ENCODE data around the gene FBXO44.

Gene FBXO44

DNA sequence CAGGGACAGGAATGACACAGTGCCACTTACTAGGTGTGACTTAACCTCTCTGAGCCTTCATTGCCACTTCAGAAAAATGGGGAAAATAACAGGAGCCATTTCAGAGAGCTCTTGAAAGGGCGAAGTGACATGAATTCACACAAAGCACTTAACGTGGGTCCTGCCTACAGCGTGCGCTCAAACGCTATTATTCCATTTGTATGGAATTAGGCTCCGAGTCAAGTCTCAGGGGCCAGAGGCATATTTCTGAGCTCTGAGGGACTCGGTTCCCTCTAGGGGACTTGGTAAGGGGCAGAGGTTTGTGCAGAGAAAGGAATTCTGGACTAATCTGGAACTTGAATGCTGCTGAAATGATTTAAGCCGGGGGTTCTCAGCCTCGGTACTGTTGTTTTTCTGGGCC is 50.9 kb downstream of the FBXO44 start:
- Histone ChIP-seq H3K36me3 (ENCODE audit: control insufficient read depth in 2 of 2, insufficient read depth in 1 of 2, low read length in 2 of 2) (no peaks in the 10 kb centered on the region), H3K4me3 (ENCODE audit: low read depth, low read length) (no peak overlapping the region), H3K27ac (ENCODE audit: extremely low read depth, low read depth, low read length) (no peak overlapping the region), H3K4me1 (ENCODE audit: control insufficient read depth, insufficient read depth, low read length) (peaks cover 4% of the 10 kb centered on the region; the same call in 1 of the 2 replicates), H3K9me3 (ENCODE audit: control insufficient read depth, insufficient read depth, low read depth, low read length) (no peaks in the 10 kb centered on the region)
- ChIA-PET POLR2A (interaction anchor here (0.5 kb wide), 1 partner anchor 131 kb away, joined by 3 read pairs; no protein-coding TSS in a partner anchor), CTCF (interaction anchor here (0.6 to 1.4 kb wide), 3 partner anchors 14 to 41 kb away, joined by 3 to 9 read pairs (median 4); no protein-coding TSS in a partner anchor)
- TF ChIP-seq ZNF670 (tag by site-specific recombination; IDR thresholded peaks at IDR 0.05; ENCODE audit: low read depth) (no peak), OSR2 (tag by site-specific recombination; IDR thresholded peaks at IDR 0.05) (no peak), ZBTB7A (tag by site-specific recombination; IDR thresholded peaks at IDR 0.05; ENCODE audit: low read depth) (no peak), ZNF777 (tag by site-specific recombination; IDR thresholded peaks at IDR 0.05; ENCODE audit: borderline replicate concordance) (no peak), REST (tag by site-specific recombination; IDR thresholded peaks at IDR 0.05) (no peak), ZNF555 (tag by site-specific recombination; conservative IDR thresholded peaks at IDR 0.05) (no peak), ZNF221 (tag by site-specific recombination; IDR thresholded peaks at IDR 0.05; ENCODE audit: borderline replicate concordance) (no peak), ZNF416 (tag by site-specific recombination; IDR thresholded peaks at IDR 0.05) (no peak), ZNF169 (tag by site-specific recombination; IDR thresholded peaks at IDR 0.05) (no peak), KLF1 (tag by site-specific recombination; IDR thresholded peaks at IDR 0.05) (no peak), KLF8 (tag by site-specific recombination; IDR thresholded peaks at IDR 0.05) (no peak), FEZF1 (tag by site-specific recombination; IDR thresholded peaks at IDR 0.05) (no peak), ZBTB8A (tag by site-specific recombination; IDR thresholded peaks at IDR 0.05) (no peak)
- TF ChIP-seq, protein P1, sequence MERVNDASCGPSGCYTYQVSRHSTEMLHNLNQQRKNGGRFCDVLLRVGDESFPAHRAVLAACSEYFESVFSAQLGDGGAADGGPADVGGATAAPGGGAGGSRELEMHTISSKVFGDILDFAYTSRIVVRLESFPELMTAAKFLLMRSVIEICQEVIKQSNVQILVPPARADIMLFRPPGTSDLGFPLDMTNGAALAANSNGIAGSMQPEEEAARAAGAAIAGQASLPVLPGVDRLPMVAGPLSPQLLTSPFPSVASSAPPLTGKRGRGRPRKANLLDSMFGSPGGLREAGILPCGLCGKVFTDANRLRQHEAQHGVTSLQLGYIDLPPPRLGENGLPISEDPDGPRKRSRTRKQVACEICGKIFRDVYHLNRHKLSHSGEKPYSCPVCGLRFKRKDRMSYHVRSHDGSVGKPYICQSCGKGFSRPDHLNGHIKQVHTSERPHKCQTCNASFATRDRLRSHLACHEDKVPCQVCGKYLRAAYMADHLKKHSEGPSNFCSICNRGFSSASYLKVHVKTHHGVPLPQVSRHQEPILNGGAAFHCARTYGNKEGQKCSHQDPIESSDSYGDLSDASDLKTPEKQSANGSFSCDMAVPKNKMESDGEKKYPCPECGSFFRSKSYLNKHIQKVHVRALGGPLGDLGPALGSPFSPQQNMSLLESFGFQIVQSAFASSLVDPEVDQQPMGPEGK (tag by site-specific recombination; IDR thresholded peaks at IDR 0.05), result no peak
- TF ChIP-seq, protein P2, sequence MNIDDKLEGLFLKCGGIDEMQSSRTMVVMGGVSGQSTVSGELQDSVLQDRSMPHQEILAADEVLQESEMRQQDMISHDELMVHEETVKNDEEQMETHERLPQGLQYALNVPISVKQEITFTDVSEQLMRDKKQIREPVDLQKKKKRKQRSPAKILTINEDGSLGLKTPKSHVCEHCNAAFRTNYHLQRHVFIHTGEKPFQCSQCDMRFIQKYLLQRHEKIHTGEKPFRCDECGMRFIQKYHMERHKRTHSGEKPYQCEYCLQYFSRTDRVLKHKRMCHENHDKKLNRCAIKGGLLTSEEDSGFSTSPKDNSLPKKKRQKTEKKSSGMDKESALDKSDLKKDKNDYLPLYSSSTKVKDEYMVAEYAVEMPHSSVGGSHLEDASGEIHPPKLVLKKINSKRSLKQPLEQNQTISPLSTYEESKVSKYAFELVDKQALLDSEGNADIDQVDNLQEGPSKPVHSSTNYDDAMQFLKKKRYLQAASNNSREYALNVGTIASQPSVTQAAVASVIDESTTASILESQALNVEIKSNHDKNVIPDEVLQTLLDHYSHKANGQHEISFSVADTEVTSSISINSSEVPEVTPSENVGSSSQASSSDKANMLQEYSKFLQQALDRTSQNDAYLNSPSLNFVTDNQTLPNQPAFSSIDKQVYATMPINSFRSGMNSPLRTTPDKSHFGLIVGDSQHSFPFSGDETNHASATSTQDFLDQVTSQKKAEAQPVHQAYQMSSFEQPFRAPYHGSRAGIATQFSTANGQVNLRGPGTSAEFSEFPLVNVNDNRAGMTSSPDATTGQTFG (tag by site-specific recombination; IDR thresholded peaks at IDR 0.05; ENCODE audit: borderline replicate concordance), result no peak

DNA sequence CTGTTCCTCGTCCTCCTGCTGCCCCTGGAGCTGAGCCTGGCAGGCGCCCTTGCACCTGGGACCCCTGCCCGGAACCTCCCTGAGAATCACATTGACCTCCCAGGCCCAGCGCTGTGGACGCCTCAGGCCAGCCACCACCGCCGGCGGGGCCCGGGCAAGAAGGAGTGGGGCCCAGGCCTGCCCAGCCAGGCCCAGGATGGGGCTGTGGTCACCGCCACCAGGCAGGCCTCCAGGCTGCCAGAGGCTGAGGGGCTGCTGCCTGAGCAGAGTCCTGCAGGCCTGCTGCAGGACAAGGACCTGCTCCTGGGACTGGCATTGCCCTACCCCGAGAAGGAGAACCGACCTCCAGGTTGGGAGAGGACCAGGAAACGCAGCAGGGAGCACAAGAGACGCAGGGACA is 51.6 kb downstream of the FBXO44 start:
- peaks cover 4% of the 10 kb centered on the region; the same call in 1 of the 2 replicates for H3K4me1 ChIP-seq (ENCODE audit: control insufficient read depth, insufficient read depth, low read length)
- H3K27ac ChIP-seq (ENCODE audit: extremely low read depth, low read depth, low read length), result no peak overlapping the region
- ChIA-PET POLR2A (no interaction called here), CTCF (interaction anchor here (0.9 kb wide), 1 partner anchor 8 kb away, joined by 3 read pairs; no protein-coding TSS in a partner anchor)
- no peak overlapping the region for H3K4me3 ChIP-seq (ENCODE audit: low read depth, low read length)
- no peaks in the 10 kb centered on the region for H3K9me3 ChIP-seq (ENCODE audit: control insufficient read depth, insufficient read depth, low read depth, low read length)
- no peaks in the 10 kb centered on the region for H3K36me3 ChIP-seq (ENCODE audit: control insufficient read depth in 2 of 2, insufficient read depth in 1 of 2, low read length in 2 of 2)
- TF ChIP-seq, protein P3, sequence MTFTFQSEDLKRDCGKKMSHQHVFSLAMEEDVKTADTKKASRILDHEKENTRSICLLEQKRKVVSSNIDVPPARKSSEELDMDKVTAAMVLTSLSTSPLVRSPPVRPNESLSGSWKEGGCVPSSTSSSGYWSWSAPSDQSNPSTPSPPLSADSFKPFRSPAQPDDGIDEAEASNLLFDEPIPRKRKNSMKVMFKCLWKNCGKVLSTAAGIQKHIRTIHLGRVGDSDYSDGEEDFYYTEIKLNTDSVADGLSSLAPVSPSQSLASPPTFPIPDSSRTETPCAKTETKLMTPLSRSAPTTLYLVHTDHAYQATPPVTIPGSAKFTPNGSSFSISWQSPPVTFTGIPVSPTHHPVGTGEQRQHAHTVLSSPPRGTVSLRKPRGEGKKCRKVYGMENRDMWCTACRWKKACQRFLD (tag by site-specific recombination; IDR thresholded peaks at IDR 0.05), result no peak
- no peak for TF ChIP-seq ZNF114 (tag by site-specific recombination; IDR thresholded peaks at IDR 0.05)
- TF ChIP-seq SETDB1 (IDR thresholded peaks at IDR 0.05; ENCODE audit: insufficient read length, low read length), result no peak
- no peak for TF ChIP-seq MZF1 (tag by site-specific recombination; IDR thresholded peaks at IDR 0.05; ENCODE audit: borderline replicate concordance)
- TF ChIP-seq ZNF16 (tag by site-specific recombination; IDR thresholded peaks at IDR 0.05; ENCODE audit: low read depth), result no peak
- TF ChIP-seq ZNF510 (tag by site-specific recombination; IDR thresholded peaks at IDR 0.05; ENCODE audit: insufficient replicate concordance), result no peak
- TF ChIP-seq, protein P4, sequence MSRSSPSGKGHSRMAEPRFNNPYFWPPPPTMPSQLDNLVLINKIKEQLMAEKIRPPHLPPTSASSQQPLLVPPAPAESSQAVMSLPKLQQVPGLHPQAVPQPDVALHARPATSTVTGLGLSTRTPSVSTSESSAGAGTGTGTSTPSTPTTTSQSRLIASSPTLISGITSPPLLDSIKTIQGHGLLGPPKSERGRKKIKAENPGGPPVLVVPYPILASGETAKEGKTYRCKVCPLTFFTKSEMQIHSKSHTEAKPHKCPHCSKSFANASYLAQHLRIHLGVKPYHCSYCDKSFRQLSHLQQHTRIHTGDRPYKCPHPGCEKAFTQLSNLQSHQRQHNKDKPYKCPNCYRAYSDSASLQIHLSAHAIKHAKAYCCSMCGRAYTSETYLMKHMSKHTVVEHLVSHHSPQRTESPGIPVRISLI (tag by site-specific recombination; IDR thresholded peaks at IDR 0.05), result no peak
- TF ChIP-seq YY2 (tag by site-specific recombination; IDR thresholded peaks at IDR 0.05), result no peak
